ENCODE measurements around the gene MAN2A1.

The MAN2A1 gene

DNA sequence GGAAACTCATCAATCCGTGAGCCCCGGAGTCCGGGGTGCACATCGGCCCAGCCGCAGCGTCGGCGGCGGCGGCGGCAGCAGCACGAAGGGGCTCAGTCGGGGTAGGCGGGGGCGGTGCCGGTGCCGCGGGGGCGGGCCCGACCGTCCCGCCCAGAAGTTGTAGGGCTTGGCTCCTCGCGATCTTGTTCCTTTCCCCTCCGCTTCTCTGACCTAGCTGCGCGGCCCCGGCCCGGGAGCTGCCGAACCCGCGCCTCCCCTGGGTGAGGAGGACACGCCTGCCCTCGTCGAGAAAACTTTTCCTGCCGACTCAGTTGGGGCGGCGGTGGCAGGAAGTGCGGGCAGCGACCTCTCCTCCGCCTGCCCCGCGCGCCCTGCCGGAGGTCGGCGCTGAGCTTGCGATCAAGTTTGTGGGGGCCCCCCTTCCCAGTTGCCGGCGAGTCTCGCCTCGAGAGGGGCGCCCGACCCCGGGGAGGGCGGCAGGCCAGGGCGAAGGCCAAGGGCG lies at the start of gene MAN2A1:
Gene MAN2A1, plus strand, starts transcription at position 188 of the 502 bp plus-strand sequence. CDS start 491 bp downstream, outside the sequence.
- DNase-seq: peak; percentile 74

DNA sequence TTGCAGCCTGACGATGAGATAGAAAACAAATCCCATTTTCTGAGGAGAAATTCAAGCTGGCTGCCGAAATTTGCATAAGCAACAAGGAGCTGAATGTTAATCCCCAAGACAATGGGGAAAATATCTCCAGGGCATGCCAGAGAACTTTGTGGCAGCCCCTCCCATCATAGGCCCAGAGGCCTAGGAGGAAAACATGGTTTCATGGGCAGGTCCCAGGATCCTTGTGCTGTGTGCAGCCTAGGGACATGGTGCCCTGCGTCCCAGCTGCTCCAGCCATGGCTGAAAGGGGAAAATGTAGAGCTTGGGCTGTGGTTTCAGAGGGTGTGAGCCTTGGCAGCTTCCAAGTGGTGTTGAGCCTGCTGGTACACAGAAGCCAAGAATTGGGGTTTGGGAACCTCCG lies 48.8 kb upstream of the MAN2A1 start:
- no peak for DNase-seq

DNA sequence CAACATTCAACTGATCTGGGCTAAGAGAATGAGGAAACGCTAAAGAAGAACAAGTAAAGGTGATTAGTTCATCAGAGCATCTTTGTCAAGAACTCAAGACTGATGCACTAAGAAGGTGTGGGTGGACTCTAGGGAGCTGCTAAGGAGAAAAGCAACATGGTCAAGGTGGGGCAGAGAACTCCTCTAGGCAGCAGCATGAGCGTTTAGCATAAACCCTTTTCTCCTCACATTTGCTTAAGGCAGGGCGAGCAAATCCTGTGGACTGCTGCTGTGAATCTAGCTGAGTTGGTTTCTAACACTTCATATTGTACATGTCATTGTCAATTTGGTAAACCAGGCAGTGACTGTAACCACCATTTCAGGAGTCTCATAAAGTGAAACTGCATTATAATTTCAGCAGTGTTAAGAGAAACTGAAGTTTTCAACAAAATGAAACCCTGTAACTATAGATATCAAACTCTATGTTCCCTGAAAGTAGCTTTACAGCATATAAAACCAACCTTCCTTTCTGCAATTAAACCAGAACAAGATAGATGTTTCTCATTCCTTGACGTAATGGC lies 45.9 kb upstream of the MAN2A1 start:
- DNase-seq: no peak

DNA sequence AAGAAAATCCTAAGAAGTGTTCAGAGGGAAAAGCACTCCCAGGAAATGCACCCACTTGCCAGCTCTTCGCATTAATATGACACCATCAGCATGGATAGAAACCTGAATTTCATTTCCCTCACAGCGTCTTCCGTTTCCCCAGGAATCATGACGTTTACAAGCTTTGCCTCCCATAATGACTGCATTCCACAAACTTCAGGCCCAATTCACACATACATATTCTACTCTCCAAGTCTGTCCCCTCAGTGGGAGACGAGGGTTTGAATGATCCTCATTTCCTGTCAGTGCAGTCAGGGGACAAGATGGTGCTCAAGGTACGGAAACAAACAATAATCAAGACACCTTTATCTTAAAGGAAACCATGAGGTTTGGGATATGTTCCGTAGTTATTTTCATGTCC lies 44.9 kb upstream of the MAN2A1 start:
- no peak for DNase-seq

DNA sequence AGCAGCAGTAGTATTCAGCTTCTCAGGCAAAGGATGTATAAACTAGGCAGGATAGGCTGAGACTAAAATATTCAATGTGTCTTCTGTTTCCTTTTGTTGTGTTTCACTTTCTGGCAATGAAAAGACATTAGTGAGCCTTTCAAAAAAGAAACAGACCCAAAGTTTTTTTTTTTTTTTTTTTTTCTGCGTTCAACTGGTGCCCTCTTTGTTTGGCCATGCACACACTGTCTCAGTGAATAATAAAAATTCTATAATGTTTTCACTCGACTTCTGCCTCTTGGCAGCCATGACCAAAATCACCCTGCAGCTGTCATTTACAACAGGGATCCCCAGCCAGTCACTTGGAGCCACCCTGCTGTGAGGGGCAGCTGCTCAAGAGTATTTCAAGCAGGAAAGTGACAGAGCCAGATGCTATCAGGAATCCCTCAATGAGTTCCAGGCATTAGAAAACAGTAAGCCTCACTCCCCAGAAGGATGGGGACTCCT lies 44.0 kb upstream of the MAN2A1 start:
- DNase-seq: no peak

DNA sequence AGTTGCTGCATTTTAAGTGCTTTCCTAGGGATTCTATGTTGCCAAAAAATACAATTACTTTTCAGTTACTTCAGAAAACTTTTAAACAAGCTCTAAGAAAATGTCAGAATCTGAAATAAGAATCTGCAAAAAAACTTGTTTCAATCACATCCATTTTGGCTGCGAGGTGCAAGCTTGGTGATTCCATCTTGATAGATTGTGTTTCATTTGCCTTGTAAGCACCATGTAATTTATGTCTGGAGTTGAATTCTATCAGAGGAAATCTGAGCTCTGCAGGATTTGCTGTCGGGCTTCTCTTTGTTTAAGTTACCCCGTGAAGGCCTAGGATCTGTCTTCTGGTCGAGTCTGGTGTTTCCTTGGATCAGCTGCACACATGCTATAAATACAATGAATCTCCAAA lies 40.4 kb upstream of the MAN2A1 start:
- DNase-seq: no peak

DNA sequence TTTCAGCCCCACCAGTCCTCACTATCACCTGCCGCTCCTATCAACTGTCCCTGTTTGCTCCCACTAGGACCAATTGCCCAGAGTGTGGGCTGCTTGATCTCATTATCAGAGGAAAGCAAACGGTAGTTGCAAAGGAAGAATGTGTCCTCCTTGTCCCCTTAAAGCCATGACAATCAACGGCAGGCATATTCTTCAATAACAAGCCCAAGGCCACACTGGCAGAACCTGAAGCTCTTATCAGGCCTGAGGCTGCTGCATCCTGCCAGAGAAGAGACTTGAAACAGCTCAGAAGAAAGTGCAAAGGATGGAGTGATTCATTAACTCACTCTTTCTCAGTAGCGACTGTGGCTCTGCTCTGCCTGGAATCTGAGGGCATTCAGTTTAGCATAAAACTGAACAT lies 39.2 kb upstream of the MAN2A1 start:
- no peak for DNase-seq

DNA sequence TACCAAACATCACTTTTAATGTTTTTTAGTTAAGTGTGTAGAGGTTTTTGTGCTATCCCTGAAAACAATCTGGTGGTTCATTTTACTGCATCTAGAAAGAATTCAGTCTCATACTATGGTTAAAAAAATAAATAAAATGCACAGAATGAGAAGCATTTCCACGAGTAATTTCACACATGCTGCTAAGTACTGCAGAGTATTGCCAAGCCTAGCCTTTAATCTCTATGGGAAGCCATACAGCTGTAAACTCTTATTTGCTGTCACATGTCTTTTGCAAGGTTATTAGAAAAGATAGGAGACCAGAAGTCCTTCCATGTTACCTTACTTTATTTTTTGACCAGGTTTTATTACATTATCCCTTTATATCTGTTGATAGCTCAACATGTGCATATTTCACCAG lies 37.6 kb upstream of the MAN2A1 start:
- DNase-seq: no peak

DNA sequence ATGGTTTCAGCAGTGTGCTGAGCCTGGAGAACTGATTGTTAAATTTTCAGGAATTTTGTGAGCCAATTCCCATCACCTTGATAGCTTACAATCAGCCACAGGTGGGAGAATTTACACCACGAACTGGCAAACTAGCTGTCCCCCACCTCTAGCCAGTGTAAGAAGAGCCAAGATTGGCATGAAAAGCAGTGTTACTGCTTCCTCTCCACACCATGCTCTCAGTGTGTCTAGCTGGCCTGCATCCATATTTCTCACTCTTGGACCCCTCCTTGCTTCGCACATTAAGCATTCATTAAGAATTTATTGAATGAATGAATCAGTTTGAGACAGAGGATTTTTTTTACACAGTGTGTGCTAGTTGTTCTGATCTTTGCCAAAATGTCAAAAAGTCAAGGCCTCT lies 36.7 kb upstream of the MAN2A1 start:
- DNase-seq: no peak

DNA sequence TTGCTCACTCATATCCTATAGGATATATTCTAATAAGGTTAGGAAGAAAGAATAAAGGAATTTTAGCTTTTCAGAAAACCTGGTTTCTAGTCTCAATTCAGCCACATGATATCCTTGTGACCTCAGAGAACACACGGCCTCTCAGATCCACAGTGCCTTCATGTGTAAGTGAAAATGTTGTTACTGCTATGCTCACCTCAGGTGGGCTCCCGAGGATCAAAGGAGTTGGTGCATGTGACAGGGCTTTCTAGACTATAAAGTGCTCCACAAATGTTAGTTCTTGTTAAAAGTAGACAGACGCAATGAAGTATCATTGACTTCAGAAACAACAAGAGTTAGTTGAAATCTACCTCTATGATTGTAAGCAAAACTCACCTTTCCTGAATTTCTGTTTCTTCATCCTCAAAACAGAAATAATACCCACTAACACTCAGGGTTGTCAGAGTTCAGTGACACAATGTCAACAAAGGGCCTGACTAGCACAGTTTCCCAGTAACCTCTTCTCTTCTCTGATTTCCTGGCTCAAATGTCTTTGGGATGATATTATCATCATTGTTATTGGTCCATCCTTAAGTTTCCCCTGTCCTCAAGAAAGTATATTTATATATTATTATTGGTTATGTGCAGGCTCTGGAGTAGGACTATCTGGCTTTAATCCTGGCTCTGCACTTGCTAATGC lies 36.0 kb upstream of the MAN2A1 start:
- no peak for DNase-seq

DNA sequence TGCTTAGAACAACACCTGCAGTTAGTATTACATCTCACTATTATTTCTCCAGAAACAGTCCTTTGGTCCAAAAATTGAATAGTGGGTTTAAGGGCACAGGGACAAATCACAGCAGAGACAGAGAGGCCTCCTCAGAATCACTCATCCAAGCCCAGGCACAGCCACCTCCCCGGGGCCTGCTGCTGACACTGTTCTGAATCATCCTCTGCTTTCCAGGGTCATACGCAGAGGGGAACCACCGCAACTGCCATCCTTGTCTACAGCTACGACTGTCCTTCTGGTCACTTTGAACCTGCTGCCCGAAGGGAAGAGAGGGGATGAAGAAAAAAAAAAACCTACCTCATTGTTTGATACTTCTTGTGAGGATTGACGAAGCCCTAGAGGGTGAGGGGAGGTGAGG lies 35.3 kb upstream of the MAN2A1 start:
- DNase-seq: no peak

DNA sequence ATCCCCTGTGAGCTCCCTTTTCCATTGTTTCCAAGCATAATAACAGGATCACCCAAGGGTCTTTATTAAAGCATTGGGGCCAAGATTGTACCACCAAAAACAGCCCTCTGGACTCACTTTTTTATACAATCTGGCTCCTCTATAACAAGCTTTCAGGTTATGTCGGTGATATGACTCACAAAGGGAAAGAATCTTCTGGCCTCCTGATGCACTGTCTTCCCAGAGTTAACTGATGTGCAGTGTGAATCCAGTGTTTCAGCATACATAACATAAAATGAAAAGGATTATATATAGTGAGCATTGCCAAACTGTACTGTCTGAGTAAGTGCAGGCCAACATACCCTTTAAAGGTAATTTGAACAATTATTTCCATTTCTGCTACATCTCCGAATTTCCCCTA lies 33.9 kb upstream of the MAN2A1 start:
- DNase-seq: no peak

DNA sequence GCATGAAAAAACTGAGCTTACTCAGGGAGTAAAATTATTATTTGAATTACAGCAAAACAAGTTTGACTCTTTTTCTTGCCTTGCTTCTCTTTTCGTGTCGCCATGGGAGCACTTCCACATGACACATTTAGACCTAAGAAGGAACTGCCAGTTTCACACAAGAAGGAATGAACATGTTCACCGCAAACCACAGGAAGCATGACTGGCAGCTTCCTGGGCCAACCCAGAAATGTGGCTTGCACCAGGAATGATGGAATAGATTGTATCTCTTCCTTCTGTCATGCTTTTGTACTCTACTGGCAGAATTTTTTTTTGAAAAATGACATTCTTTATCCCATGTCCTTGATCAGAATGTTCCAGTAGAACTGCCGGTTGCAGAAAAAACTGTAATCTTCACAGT lies 32.9 kb upstream of the MAN2A1 start:
- peak; percentile 13 for DNase-seq

DNA sequence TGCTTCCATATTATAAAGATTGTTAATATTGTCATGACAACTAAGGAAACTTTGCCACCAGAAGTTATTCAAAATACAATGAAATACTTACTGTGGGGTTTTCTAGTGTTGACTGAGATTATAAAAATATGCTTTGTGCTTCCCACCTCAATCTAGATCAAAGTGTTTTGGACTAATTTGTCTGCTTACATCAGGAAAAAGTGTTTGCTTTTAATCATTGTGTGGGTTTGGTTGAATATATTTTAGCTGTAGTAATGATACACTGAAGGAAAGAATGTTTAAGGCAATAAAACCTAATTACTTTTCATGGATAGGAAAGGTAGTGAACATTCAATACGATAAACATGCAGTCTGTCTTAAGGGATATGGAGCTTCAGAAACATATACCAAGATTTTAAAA lies 29.8 kb upstream of the MAN2A1 start:
- no peak for DNase-seq

DNA sequence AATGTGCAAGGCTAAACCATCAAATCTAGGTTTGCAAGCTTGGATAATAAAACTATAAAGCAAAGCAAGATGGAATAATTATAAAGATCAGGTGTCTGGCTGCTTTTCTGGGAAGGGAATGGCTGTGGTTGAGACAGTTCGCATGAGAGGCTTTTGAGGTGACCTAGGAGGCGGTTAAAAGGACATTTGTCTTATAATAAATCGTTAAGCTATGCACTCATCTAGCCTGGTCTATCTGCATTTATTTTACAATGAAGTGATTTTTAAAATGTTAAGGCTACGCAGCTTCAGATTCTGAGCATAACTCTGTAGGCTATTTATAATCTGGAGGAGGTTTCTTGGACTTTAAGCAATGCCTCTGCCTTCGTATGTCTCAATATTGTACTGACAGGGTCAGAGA lies 29.4 kb upstream of the MAN2A1 start:
- no peak for DNase-seq

DNA sequence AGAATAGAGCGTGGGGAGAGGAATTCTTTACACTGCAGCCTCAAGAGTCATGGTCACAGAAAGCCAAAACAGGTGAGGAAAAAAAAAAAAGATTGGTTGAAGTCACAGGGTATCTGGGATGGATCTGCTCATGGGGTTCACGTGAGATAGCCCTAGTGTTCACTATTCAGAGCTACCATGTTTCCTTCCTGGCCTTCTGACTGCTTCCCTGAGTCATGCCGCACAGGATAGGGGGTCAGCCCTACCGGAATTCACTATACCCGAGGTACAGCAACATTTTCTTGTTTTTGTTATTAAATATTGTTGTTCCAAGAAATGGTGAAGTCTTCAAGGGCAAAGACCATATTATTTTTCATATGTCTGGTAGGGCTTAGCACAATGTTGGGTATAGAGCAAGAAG lies 21.5 kb upstream of the MAN2A1 start:
- no peak for DNase-seq

DNA sequence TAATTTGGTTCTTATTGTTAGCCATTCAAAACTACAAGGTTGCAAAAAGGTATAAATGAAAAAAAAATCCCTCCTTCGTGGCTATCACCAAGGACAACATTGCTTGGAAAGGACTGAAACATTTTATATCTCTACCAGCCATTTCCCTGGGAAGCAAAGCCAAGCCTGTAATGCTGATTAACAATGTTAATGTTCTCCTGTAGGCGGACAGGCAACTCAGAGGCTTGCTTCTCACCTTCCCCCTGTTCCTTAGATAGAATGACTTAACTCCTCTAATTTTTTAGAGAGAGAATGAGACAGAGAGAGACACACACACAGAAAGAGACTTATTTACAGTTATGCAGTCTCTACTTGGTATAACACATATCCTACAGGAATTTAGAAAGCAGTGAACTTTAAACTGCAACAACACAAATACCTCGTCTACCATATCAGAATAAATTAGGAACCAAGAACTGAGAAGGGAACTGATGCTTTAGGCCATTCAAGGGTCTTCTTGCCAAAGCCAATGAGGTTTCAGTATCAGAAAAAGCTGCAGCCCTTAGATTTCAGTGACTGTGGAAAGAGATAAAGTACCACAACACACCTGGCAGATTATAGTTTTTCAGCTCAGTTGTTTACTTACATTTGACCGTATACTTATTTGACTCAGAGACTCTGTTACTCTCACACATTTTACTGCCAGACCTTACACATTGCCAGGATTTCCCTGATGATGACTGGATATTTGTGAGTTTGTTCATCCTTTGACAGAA lies 20.9 kb upstream of the MAN2A1 start:
- DNase-seq: no peak

DNA sequence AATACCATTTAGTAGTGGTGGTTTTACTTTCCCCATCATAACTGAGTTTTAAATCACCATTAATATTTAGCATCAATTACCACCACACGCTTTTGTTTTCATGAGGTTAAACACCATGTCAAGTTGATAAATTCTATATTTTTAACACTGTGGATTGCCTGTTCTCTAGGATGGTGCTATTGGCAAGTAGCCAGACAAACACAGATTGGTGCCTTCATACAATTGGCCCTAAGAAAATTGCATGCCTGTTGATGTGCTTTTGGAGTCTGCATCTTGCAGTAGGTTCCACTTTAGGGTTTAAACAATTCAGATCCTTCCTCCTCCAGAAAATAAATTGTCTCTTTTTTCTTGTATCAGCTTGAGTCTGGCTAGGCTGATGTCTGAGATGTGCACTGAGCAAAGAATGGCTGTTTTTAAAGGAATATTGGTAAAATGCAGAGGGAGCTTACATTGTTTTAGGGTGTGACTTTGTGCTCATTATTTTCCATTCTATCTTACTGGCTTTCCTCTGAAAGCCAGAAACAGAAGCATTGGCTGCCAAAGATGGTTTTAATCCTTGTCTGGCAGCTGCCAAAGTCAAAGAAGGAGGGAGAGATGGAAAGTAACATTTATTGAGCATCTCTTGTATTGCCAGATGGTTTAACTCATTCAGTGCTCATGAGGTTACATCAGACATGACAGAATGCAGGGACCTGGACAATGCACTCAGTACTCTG lies 19.6 kb upstream of the MAN2A1 start:
- no peak for DNase-seq

DNA sequence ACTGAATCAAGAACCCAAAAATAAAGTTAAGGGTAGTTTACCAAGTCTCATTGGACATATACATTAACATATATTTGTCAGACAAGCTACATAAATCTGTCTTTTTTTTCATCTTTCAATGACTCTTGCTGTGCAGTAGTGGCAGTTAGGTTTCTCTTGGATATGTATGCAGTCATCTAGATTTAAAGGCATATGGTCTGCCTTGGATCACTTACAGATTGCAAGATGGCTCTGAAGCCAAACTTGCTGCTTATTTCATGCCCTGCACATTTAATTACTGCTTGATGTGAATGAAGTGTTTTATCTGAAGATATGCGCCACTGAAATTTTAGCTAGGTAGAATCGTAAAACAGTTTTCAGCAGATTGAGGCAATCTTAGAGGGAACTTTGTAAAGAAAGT lies 18.6 kb upstream of the MAN2A1 start:
- DNase-seq: no peak

DNA sequence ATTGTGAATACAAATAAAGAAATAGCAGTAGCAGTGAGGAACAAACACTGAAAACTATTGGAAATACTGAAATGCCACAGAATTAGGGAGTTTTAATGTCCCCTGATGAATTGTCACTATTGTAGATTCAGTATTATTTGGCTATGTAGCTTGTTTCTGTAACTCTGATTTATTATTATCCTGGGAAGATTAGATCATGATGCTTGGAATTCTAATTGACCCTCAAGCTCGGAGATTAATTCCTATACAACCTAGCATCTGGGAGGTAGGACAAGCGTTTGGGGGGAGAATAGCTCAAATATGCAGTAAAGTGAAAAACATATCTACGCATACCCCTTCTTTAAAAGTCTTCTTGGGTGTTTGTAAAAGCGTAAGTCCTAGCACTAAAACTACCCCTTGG lies 15.1 kb upstream of the MAN2A1 start:
- no peak for DNase-seq

DNA sequence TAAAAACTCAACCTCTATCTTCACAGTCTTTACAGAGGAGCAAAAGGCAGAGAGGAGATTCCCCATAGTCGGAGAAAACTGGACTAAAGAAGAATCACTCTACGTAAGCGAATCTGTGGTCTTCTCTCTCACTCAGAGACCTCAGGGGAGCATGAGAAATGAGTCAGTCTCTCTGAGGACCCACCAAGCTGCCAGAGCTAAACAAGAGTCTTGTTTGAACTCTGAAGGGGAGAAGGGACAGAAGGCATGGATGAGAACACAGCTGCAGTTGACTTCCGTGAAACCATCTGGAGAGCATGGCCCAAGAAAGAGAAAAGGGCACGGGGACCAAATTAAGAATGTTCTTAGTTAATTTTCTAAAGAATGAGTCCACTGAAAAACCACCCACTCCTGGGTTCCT lies 12.8 kb upstream of the MAN2A1 start:
- DNase-seq: no peak

DNA sequence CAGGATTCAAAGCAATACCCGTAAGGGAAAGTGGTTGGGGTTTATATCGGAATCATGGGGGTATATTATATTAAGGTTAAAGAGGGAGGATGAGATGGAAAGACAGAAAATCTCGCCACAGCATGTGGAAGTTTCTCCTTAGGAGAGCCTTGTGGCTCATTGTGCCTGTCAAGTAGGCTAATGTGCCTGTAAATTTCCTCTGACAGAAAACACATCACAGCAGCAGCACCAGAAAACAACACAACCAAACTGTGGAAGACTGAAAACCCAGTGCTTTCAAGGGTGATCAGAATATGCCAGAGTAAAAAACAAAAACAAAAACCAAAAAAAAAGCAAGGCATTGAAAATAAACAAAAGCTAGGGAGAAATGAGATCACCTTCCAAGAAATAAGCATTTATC lies 11.3 kb upstream of the MAN2A1 start:
- DNase-seq: no peak

DNA sequence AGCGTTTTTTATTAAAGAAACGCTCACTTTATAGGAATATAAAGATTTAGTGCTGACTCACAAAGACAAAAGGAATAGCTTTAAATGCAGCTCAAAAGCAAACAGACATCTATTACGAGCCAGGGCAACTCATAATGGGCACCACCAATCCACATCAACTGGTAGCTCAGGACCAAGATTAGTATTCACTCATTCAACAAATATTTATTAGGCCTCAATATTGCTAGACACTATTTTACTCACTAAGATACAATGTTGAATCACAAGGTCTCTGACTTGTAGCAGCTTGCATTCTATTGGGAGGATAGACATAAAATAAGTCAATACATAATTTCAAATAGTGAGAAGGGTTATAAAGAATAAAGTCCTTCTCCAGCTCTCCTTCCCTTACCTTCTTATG lies 8.0 kb upstream of the MAN2A1 start:
- DNase-seq: no peak

DNA sequence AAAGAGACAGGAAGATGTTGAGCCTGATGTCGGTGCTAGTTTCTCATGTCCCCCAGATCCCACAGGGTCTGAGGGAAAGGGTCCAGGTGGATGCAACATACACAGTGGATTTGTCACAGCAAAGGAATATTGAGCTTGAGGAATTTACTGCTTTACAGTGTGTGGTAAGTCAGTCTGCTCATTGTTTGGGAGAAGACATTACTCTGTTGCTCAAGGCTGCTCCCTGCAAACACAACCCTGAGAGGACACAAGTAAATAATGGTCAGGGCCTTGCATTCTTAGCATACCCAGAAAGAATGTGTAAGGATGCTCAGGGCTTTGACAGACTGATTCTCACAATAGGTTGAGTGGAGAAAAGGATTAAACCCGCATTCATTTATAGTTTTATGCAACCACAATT lies 7.3 kb upstream of the MAN2A1 start:
- no peak for DNase-seq
